Endothelial cell of umbilical vein (primary cell): ENCODE data around the gene PIEZO2. TPM values are rescaled to one million over a fixed set of nuclear protein-coding genes. Genes with fewer than 3 reads are reported as not detected.

Experiments
- BruUV-seq: library from RNA; stranded (reverse); fragments of 400-500 nt; replicated peaks from 2 replicates; lab custom pipeline; 2021; lab: Mats Ljungman, UMichigan
- CTCF ChIA-PET: fragments of 300-600, 350-600 bp; sonication (Branson Sonifier 250); formaldehyde crosslinking; loops from one replicate; lab custom pipeline; 2021; ENCODE audit warnings: antibody characterized with exemption, inconsistent platforms; lab: Charles Lee
- POLR2A ChIA-PET: fragments of 300-600, 350-600 bp; sonication (Branson Sonifier 250); formaldehyde crosslinking; loops from one replicate; lab custom pipeline; 2021; ENCODE audit warnings: antibody characterized with exemption, inconsistent platforms; lab: Charles Lee
- DNase-seq: peaks from one replicate; pipeline ENCODE4 v3.0.0-alpha.2; 2011; ENCODE audit warnings: low read depth, low spot score
- FAIRE-seq: peaks from 2 replicates; lab custom pipeline; 2011; peaks lifted over from hg19 to GRCh38; lab: Jason Lieb, UNC
- H2AFZ ChIP-seq: 2 replicates; pipeline ENCODE4 v1.6.0; 2012; ENCODE audit warnings: low read depth, low read length, control low read depth, inconsistent platforms
- H3K27ac ChIP-seq: 2 replicates; pipeline ENCODE4 v1.5.1; 2011; ENCODE audit warnings: low read depth, mild to moderate bottlenecking, control low read depth, low read length, moderate library complexity; ENCODE audit not compliant: insufficient read depth
- H3K27me3 ChIP-seq, 2 experiments: 2 replicates each; pipeline versions ENCODE4 v1.6.0 to v1.6.1; 2011; ENCODE audit warnings: low read length in 2 of 2, mixed read lengths in 1 of 2; ENCODE audit not compliant: control insufficient read depth in 2 of 2, insufficient read depth in 2 of 2
- H3K36me3 ChIP-seq, 2 experiments: 2 replicates in 1 of 2; 3 replicates in 1 of 2; pipeline ENCODE4 v1.5.1; 2011; ENCODE audit warnings: low read length in 2 of 2, mild to moderate bottlenecking in 1 of 2, moderate library complexity in 1 of 2; ENCODE audit not compliant: control insufficient read depth in 2 of 2, insufficient read depth in 2 of 2; ENCODE audit errors: extremely low read depth in 1 of 2
- H3K4me1 ChIP-seq: 3 replicates; pipeline ENCODE4 v1.5.1; 2011; ENCODE audit warnings: mild to moderate bottlenecking, low read length; ENCODE audit not compliant: control insufficient read depth, insufficient read depth; ENCODE audit errors: extremely low read depth
- H3K4me2 ChIP-seq: 2 replicates; pipeline ENCODE4 v1.6.1; 2011; ENCODE audit warnings: low read length, control low read depth, mixed read lengths; ENCODE audit not compliant: insufficient read depth
- H3K4me3 ChIP-seq, 3 experiments: fragments of 200-600 bp in 1 of 3; sonication (generic), shearing (Covaris generic) in 1 of 3; replicated peaks in 1 of 3; 2 replicates each; pipeline ENCODE4 v1.5.1; 2011 to 2016; ENCODE audit warnings: control low read depth in 3 of 3, low read length in 3 of 3, mild to moderate bottlenecking in 2 of 3, inconsistent platforms in 1 of 3, low read depth in 1 of 3, moderate library complexity in 1 of 3; ENCODE audit not compliant: insufficient read depth in 1 of 3
- H3K79me2 ChIP-seq: 2 replicates; pipeline ENCODE4 v1.6.0; 2012; ENCODE audit warnings: low read length, inconsistent platforms; ENCODE audit not compliant: control insufficient read depth, insufficient read depth
- H3K9ac ChIP-seq: replicated peaks from 2 replicates; pipeline ENCODE3; 2011; ENCODE audit warnings: low read length, control low read depth; ENCODE audit not compliant: insufficient read depth; ENCODE audit errors: extremely low read depth
- H3K9me1 ChIP-seq: replicated peaks from 3 replicates; pipeline ENCODE4 v1.6.0; 2011; ENCODE audit warnings: mild to moderate bottlenecking, low read length; ENCODE audit not compliant: control insufficient read depth, insufficient read depth; ENCODE audit errors: extremely low read depth
- H3K9me3 ChIP-seq: replicated peaks from 2 replicates; pipeline ENCODE4 v1.5.1; 2012; ENCODE audit warnings: low read length, inconsistent platforms; ENCODE audit not compliant: control insufficient read depth, insufficient read depth
- H4K20me1 ChIP-seq: replicated peaks from 2 replicates; pipeline ENCODE3; 2011; ENCODE audit warnings: mild to moderate bottlenecking, low read length; ENCODE audit not compliant: control insufficient read depth, insufficient read depth; ENCODE audit errors: extremely low read depth
- GATA2 ChIP-seq: IDR thresholded peaks from 2 replicates; pipeline ENCODE4 v1.7.0; 2011; ENCODE audit warnings: low read depth, mild to moderate bottlenecking, moderate library complexity, mixed read lengths, low read length; ENCODE audit not compliant: insufficient read length, insufficient read depth
- JUN ChIP-seq: IDR thresholded peaks from 2 replicates; pipeline ENCODE4 v1.6.1; 2011; ENCODE audit warnings: borderline replicate concordance, low read depth; ENCODE audit not compliant: insufficient read length, insufficient read depth
- MAX ChIP-seq: IDR thresholded peaks from 2 replicates; pipeline ENCODE4 v1.6.1; 2011; ENCODE audit not compliant: insufficient read depth, insufficient read length
- POLR2A ChIP-seq: IDR thresholded peaks from 2 replicates; pipeline ENCODE4 v1.6.1; 2012; ENCODE audit warnings: low read depth, mild to moderate bottlenecking, control low read depth, low read length
- dilution Hi-C: fragments of 300-500 bp; cut with MboI; formaldehyde crosslinking; loops from one replicate; pipeline ENCODE4 v1.15.0; 2019; ENCODE audit warnings: low sequenced_read_pairs; ENCODE audit not compliant: extremely low pct_ligation_motif_present
- intact Hi-C: fragments of 100-400 bp; cut with micrococcal nuclease; formaldehyde crosslinking; loops from one replicate; pipeline ENCODE4 v1.10.0; 2022
- polyA plus RNA-seq, 4 experiments: library from polyadenylated mRNA; depleted of rRNA in 3 of 4; stranded (reverse) in 3 of 4; unstranded in 1 of 4; fragments of >200 nt; gene quantifications; 2 replicates each; pipeline versions ENCODE4 v1.2.1 to v1.2.3, GENCODE V29; 2011 to 2012; ENCODE audit warnings: missing spikeins in 1 of 4
- total RNA-seq: library from RNA; stranded (reverse); gene quantifications from 2 replicates; pipeline ENCODE4 v1.2.3, GENCODE V29; 2021

The PIEZO2 gene
- total and polyA plus RNA-seq, 2 donors (not counting 3 experiments of a cell fraction or from before 2014, with no cell fraction given) = 1.7 to 11.2 TPM

- POLR2A ChIA-PET = no interaction called here
- no TSS peak for BruUV-seq
- no peak overlapping the region for H3K27ac ChIP-seq
- H3K79me2 ChIP-seq = no peaks in the 10 kb centered on the region
- H3K9ac ChIP-seq = no peak overlapping the region
- intact Hi-C loops = no loop called here
- peaks cover 2 to 4% of the 10 kb centered on the region in 2 experiments for H3K27me3 ChIP-seq
- peak; percentile 40 for FAIRE-seq
- H3K4me2 ChIP-seq = no peak overlapping the region
- no peak overlapping the region for H3K4me3 ChIP-seq
- no peaks in the 10 kb centered on the region for H3K9me1 ChIP-seq
- peak; percentile 42 for DNase-seq
- TF ChIP-seq POLR2A (no peak), GATA2 (peak; percentile 45)
- no peaks in the 10 kb centered on the region for H3K9me3 ChIP-seq
- dilution Hi-C loops = no loop called here
- CTCF ChIA-PET = interaction anchor here (0.6 kb wide), 2 partner anchors 17 to 21 kb away, joined by 3 to 4 read pairs; no protein-coding TSS in a partner anchor
- no peaks in the 10 kb centered on the region for H3K4me1 ChIP-seq
- no peaks in the 10 kb centered on the region for H4K20me1 ChIP-seq
- H2AFZ ChIP-seq = no peak overlapping the region
- no peaks in the 10 kb centered on the region for H3K36me3 ChIP-seq
Measured at GRCh38 chr18:11089931-11090715, 59.2 kb downstream of the PIEZO2 start.

GRCh38 chr18:11081009-11081532, 68.3 kb downstream of the PIEZO2 start:
- no peaks in the 10 kb centered on the region for H3K9me1 ChIP-seq
- ChIA-PET POLR2A (no interaction called here), CTCF (interaction anchor here (1.2 kb wide), 1 partner anchor 36 kb away, joined by 4 read pairs; no protein-coding TSS in a partner anchor)
- no peaks in the 10 kb centered on the region for H4K20me1 ChIP-seq
- H3K27me3 ChIP-seq = peaks cover 0 to 3% of the 10 kb centered on the region in 2 experiments
- H2AFZ ChIP-seq = no peak overlapping the region
- H3K9ac ChIP-seq = no peak overlapping the region
- FAIRE-seq = no peak
- intact Hi-C loops = no loop called here
- no peak for DNase-seq
- dilution Hi-C loops = no loop called here
- H3K36me3 ChIP-seq = no peaks in the 10 kb centered on the region
- BruUV-seq = no TSS peak
- H3K4me1 ChIP-seq = no peaks in the 10 kb centered on the region
- no peaks in the 10 kb centered on the region for H3K79me2 ChIP-seq
- H3K27ac ChIP-seq = no peak overlapping the region
- no peaks in the 10 kb centered on the region for H3K9me3 ChIP-seq
- no peak for TF ChIP-seq POLR2A
- TF ChIP-seq MAX = no peak
- TF ChIP-seq JUN = no peak
- no peak overlapping the region for H3K4me2 ChIP-seq
- no peak overlapping the region for H3K4me3 ChIP-seq
